Occipital lobe (tissue), 2 donors: Measurements from ENCODE around the gene VAV3. TPM values are rescaled to one million over a fixed set of nuclear protein-coding genes. Genes with fewer than 3 reads are reported as not detected.

Source experiments
- DNase-seq: peaks from one replicate; lab custom pipeline; 2025; lab: John Stamatoyannopoulos, UW
- total RNA-seq: library from RNA; depleted of rRNA; stranded (reverse); fragments of >200 nt; gene quantifications from one replicate; pipeline ENCODE4 v1.2.3, GENCODE V29; 2014

VAV3 gene
- total RNA-seq, 1 donor from 2014 or later = 2.8 TPM

DNA sequence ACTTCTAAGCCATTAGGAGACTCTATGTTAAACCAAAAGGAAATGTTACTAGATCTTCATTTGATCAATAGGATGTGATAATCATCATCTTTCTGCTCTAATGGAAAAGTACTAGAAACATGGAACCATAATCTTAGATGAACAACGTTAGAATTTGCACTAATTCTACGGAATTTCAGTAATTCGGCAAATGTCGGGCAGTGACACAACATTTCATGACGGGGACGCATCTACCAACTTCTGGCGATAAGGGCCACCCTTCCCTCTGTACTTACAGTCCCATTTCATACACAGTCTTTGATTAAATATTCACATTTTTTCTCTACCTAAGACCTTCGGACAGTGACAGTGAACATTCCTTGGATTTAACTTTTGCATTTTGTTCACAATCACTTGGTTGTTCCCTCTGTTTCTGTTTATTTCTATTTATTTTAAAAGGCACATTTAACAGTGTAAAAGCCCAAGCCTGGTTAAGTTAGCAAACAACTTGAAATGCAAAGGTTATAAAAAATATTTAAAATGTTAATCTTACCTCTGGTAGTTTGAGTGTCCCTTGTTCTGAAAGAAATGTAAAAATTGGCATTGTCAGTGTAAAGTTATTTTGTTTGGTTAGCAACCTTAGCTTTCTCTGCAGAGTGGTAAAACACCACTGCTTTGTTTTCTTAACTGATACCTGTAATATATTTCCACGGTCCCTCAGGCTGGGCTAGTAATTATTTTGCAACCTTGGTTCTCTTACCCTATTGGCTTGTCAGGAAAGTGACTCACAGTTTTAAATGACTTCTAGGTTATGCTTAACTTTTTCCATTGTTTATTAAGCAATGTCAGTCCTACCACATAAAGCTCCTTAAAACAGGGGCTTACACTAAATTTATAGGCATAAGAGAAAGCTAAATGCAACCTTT is 276.9 kb downstream of the VAV3 start:
- DNase-seq = no peak

DNA sequence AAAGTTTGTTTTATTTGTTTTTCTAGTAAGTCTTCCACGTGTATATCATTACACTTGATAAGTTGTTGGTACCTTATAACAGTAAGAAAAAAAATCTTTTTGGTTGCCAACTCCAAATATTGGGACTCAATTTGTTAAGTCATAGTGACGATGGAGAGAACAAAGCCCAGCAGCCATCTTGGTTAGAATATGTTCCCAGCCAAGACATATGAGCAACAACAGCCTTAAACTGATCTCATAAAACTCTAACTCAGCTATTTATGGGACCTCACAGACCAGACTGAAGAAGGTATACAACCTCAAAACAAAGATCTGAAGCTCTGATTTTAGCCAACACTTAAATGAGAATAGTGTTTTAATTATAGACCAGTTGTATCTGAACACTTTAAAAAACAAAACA is 281.3 kb downstream of the VAV3 start:
- DNase-seq = no peak

DNA sequence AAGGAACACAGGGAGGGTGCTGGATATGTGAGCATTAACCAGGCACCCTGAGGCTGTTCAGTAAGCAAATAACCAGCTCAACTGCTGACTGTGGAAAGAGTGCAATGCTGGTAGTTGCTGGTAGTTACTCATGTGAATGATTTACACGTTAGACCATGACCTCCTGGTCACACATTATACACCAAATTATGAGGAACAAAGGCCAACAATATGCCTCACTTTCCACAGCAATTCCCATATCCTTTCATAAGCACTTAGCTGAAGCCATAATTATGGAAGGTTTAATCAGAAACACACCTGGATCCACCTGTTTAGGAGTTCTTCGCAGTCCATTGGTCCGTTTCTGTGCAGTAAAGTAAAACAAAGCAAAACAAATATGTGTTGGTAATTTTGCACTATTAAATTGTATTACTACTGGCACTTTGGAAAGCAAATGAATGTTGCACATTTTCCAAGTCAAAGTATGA is 281.8 kb downstream of the VAV3 start:
- no peak for DNase-seq

DNA sequence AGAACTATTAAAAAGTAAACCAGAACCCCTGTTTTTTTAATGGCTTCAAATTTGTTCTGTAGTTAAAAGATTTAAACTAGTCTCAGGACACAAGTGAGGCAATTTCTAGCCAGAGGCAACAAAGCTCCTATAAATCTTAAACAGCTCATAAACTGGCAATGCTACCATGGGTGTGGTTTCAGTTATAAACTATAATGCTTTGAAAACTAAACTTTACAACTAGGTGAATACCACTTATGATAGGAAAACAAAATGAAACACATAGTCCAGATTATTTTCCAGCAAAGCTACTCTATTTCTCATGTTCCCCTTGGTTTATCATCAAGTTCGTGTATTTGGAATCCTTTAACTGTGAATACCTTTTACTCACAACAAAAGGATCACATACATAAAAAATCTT is 282.5 kb downstream of the VAV3 start:
- no peak for DNase-seq

DNA sequence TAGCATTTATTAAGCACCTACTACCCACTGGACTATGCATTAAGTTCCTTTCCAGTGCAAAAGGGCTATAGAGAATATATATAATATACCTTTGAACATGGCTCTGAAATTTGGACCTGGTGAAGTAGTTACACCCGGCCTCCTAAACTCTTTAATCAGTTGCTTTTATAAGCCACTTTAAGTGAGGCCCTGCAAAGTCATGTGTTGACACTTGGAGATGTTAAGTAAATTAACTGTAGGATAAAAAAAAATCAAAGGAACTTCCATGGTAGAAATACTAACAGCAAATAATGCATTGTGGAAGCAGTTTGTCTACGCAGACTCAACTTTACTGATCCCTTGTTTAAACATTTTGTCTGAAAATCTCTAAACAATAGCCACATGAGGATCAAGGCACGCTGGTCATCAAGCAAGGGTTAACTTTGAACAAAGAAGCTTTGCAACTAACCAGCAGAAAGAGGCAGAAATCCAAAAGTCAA is 283.9 kb downstream of the VAV3 start:
- no peak for DNase-seq

DNA sequence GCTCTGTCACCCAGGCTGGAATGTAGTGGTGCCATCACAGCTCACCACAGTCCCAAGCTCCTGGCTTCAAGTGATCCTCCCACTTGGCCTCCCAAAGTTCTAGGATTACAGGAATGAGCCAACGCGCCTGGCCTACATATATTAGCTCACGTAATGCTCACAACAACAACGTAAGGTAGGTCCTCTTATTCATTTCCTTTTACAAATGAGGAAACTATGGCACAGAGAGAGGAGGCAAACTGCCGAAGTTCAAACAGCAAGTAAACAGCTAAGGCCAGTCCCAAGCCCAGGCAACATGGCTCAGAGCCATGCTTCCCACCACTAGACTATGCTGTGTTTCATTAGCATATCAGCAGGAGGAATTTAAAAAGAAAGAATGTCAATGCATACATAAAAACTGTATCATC is 284.4 kb downstream of the VAV3 start:
- no peak for DNase-seq

DNA sequence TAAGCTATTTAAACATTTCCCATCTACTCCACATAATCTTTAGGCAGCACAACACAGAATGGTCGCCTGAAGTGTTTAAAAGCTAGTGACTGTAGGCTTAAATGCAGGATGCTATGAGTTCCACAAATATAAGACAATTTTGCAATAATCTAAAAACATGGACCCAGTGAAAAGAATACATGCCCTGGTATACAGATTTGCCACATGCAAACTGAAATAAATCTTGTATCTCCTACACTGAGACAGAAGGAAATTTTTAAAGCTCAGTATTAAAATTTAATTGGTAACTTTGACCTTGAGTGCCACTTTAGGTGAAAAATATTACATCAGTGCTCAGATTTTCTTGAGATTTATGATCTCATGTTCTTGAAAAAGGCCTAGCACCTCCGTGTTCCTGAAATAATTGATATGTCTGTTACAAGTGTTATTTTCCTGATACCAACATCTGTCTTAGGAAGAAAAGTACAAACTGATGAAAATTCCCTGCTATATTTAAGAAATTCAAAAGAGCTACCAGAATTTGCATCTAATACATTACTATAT is 285.5 kb downstream of the VAV3 start:
- DNase-seq = no peak

DNA sequence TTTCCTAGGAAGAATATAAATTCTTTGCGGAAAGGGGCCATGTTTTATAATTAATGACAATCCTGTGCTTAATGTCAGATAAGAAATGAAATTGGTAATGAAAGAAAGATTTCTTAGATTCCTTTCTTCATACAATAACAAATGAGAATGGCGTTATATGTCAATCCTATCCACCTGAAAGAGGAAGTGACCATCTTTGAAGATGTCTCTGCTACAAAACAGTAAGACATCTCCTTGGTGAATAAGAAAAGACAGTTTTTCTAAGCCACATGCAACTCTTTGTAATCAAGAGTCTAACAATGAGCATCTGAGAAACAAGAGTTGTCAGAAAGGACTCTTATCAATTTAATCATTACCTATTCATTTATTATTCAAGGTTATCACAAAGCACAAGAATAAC is 286.0 kb downstream of the VAV3 start:
- DNase-seq = no peak

DNA sequence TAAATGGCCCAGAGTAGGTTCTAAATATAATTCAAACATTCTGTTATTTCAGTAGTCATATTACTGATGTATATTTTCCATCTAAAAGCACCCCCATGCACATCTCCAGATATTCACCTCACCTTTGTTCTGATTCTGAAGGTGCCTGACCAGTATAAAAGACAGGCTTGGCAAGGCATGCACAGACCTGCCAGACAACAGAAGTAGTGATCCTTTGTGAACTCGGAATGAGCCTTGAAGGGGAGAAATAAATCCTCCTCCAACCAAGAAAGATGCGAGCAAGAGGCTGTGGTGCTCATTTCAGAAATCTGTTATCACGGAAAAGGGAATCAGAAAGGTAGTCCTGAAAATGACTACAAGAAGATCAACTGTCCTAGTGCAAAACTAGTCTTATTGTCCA is 287.3 kb downstream of the VAV3 start:
- DNase-seq = no peak

DNA sequence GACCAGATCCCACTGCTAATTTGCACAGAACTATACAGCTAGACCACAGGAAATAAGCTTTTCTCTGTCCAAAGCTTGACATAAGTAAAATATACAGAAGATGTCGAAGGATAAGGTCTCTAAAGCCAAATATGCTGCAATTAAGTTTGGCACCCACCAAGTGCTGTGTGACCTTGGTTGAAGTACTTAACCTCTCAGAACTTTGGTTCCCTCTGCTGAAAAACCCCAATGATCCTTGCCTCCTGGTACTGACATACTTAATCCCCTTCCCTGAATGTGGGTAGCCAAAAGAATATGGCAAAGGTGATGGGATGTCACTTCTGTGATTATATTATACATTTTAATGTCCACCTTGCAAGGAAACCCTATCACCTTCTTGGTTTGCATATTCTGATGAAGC is 290.5 kb downstream of the VAV3 start:
- DNase-seq = no peak

DNA sequence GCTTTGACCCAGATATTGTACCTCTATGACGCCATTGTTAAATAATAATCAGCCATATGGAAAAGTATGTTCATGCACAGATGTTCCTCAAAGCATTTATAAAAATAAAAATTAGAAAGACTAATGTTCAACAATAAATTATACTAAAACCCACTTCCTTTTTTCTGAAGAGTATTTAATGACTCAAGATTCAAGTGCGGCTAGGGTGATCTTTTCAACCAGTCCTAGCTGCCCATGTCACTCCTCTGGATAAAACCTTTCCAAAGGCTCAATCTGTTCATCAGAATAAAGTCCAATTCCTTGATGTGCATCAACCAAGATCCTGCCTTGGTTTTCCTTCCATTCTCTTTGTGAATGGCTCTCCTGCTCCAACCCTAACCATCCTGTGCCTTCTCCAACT is 292.0 kb downstream of the VAV3 start:
- DNase-seq = no peak

DNA sequence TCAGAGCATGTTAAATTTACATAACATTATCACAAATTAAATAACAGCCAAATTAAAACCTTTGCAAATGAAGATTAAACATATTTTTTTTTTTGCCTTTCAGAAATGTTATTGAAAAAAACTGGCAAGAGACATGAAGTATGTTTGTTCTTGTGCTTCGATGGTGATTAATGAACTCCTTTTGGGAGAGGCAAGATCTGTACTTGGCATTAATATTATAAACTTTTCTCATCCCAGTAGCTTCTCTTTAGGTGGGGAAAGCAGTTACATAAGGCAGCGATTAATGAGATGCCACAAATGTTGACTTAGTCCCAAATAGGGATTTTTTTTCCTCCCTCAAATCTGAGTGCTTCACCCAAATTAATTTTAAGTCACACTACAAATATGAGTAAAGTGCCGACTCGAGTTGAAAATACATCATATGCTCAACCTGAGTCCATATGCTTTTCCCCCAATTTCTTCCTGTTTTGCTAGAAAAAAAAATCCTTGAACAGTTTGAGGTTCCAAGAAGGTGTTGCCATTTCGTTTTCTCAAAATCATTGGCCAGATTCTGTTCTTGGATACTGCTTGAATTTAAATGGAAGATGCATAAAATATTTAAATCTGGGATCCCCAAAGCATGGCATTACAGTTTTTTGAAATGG is 294.5 kb downstream of the VAV3 start:
- DNase-seq = no peak

DNA sequence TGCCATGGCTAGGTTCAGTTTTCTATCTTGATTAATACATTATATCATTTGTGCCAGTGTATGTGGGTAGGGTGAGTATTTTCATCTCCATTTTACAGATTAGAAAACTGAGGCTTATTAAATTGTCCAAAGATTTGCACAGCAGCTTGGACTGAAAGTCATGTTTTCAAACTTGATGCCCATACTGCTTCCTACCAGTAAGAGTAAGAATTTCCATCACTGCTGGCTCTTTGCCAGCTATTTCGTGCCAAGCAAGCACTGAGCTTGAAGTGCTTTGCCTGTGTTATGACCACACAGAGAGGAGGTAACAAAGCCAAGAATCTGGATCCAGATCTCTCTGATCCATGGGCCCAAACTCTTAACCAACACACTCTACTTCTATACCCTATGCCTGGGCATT is 295.0 kb downstream of the VAV3 start:
- DNase-seq = no peak

DNA sequence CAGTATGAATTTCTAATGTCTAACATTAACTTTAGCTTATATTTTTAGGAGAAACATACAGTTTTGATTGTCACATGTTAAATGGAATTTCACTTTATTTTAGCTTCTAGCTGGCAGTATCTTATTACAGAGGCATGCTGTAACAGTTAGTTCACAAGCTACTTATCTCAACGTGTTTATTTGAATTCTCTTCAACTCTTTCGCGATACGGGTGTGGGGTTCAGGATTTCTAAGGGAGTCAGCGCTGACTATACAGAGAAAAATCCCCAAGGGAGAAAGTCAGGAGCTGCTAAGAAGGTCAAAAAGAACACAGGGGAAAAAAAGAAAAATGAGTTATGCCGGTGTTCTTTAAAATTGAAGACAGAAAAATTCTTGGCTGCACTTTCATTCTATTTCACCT is 296.2 kb downstream of the VAV3 start:
- DNase-seq = no peak

DNA sequence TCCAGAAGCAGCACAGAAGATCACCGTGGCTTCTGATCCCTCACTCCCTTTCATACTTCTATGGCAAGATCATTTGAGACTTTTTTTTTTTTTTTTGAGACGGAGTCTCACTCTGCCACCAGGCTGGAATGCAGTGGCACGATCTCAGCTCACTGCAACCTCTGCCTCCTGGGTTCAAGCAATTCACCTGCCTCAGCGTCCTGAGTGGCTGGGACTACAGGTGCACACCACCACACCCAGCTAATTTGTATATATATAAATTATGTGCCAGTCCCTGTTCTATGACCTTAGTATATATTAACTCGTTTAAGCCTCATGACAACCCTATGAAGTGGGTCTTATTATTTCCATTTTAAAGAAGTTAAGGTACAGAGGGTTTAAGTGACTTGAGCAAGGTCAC is 298.5 kb downstream of the VAV3 start:
- no peak for DNase-seq

DNA sequence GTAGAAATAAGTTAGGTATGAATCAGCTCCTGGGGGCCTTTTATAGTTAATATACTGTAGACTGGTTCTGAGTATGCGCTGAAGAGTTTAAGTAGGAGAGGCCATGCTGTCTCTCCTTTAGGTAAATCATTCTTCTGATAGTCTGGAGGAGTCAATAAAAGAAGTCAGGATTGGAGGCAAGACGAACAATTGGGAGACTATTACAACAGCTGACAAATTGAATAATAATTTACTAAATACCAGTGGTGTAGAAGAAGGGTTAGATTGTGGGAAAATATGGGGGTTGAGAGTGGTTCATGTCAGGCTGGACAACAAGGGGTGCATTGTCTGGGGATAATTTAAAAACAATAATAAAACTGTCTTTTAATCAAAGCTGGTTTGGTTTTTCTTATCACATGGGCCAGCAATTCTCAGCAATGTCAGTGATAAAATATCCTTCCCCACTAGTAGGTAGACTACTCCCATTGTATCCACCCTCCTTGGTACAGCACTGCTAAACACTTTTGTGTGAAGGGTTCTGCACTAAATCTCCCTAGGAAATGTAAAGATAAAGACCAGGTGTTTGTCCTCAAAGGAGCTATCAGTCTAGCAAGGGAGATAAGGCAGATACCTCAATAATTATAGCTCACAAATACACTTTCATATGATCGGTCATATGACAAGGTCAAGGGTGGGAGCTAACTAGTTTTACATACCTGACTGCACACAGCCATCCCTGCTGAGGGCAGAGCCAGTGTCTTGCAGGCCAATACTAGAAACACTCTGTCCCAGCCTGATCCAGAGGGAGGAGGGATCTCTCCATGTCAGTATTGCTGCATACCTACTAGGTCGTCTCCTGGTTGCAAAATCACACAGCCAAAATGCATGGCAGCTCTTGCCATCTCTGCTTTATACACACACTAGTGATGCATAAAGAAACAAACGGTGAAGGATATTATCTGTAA is 299.7 kb downstream of the VAV3 start:
- no peak for DNase-seq

DNA sequence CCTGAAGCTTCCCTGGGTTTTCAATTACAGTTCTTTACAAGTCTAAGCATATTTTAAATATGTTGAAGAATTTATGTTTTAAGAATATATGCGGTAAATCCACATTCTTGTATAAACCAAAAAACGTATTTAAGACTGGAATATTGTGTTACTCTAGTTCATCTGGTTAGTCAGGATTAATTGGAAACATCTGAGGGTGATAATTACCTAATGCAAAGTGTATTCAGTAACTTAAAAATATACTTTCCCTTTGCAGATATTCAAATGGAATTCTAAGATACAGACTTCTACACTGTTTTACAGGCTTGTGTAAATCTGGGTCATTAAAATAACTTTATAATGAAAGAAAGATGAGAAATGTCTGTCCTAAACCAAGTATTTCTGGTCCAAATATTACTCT is 302.0 kb downstream of the VAV3 start:
- DNase-seq = no peak

DNA sequence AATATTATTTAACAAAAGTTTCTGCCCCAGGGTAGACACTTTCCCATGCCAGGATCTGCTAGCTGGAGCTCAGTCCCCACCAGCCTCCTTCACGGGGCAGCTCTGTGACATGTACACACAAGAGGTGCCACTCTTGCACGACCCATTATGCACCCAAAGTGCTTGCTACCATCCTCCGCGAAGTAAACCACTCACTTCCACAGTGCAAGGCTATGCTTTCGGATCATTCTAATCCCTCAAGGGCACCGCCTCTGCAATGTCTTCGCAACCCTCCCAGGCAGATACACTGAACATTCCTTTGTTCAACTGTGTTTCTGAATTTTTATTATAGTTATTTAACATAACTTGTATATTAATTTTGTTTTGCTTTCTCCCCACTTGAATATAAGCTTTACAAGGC is 303.8 kb downstream of the VAV3 start:
- no peak for DNase-seq

DNA sequence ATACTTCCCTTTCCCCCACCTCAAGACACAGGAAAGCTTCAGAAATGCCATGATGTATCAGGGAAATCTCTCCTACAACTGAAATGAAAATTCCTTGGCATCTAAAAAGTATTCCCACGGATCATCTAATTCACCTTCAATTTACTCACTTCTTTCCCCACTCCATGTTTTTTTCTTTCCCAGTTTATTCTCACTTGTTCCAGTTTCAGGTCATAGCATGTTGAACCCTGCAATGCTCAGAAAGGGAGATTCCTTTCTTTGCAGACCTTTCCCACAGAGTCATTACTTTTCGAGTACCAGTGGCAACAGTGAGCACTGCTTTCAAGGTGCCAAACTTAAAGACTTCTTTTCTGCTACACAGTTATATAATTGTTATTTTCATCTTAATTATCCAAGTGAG is 305.0 kb downstream of the VAV3 start:
- DNase-seq = no peak

DNA sequence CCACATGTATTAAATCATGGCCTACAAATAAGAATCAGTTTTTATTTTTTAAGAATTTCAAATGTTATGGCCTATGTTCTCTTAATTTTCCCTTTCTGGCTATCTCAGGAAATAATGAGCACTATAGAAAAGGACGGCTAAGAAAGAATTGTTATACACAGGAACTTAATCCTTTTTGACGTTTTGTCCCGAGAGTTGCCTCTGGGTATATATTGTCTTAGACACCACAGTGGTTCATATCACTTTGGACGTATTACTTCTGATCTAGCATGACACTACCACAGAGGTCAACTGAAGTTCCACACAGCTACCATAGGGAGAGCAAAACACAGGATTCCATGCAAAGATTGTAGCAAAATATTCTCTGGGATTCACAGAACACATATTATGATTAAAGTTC is 307.6 kb downstream of the VAV3 start:
- DNase-seq = no peak

DNA sequence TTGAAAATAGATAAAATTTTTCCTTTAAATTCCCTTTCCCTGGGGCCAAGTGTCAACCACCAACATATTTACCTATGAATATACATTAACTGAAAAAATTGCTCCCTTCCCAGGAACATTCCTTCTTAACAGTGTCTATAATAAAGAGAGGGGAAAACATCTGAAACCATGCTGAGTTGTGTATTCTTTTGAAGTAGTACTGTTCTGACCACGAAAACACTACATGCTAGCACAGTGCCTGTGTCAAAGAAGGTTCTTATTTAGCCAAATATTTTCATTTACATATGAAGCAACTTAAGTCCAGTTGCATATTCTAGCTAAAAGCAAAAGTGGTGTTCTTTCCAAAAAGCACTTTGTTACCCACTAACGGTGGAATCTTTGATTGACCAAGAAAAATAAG is 311.2 kb downstream of the VAV3 start:
- no peak for DNase-seq

DNA sequence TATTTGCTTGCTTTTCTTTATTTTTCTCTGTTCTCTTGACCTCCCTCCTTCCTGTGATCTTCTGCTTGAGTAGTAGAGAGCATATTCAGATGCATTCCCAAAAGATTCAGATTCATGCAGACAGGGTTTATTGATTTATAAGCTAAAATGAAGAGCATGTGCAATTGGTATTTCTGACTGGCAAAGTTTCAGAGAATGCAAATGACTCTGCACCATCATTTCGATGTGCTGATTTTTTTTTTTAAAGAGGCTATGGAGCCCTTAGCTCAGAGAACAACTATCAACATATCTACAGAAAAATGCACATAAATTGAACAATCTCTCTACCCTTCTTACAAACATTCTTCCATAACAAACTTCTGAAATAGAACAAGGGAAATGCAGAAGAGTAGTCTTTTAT is 312.0 kb downstream of the VAV3 start:
- DNase-seq = no peak
